Dedifferentiated amniotic fluid mesenchymal stem cell (primary cell): ENCODE data around the gene PIGM.

ENCODE experiments used
- DNase-seq: peaks from one replicate; pipeline ENCODE4 v3.0.0-alpha.2; 2016; ENCODE audit errors: extremely low spot score

PIGM gene

GRCh38 chr1:160031365-160032164, at the start of gene PIGM:
PIGM (minus strand) TSS chr1:160031990; CDS start chr1:160031739, 251 bp downstream.
- DNase-seq, result peak; percentile 90

- no peak for DNase-seq
These were observed 49.6 kb upstream of the PIGM start, which contains the start of gene KCNJ9 for GRCh38 chr1:160081261-160081936. KCNJ9 (plus strand) TSS chr1:160081538; CDS start chr1:160084031, 2,493 bp downstream.

GRCh38 chr1:160080381-160081100, 48.8 kb upstream of the PIGM start:
- DNase-seq, result no peak

- no peak for DNase-seq
These were observed 47.7 kb upstream of the PIGM start for GRCh38 chr1:160079448-160079847.

- no peak for DNase-seq
These were observed 46.9 kb upstream of the PIGM start for GRCh38 chr1:160078512-160079195.

GRCh38 chr1:160077486-160077885, 45.7 kb upstream of the PIGM start:
- no peak for DNase-seq

GRCh38 chr1:160076295-160076694, 44.5 kb upstream of the PIGM start:
- peak; percentile 40 for DNase-seq

GRCh38 chr1:160075836-160076235, 44.0 kb upstream of the PIGM start:
- DNase-seq, result no peak

- DNase-seq, result no peak
These were observed 43.1 kb upstream of the PIGM start for GRCh38 chr1:160074865-160075264.

- no peak for DNase-seq
These were observed 39.5 kb upstream of the PIGM start for GRCh38 chr1:160071289-160071688.

- DNase-seq, result peak; percentile 30
These were observed 38.7 kb upstream of the PIGM start for GRCh38 chr1:160070243-160071163.

- no peak for DNase-seq
These were observed 37.9 kb upstream of the PIGM start, which contains the start of gene KCNJ10 for GRCh38 chr1:160069460-160070231. KCNJ10 (minus strand) TSS chr1:160070160; CDS start chr1:160042532, 27,628 bp downstream.

GRCh38 chr1:160068225-160068624, 36.4 kb upstream of the PIGM start:
- no peak for DNase-seq

- no peak for DNase-seq
These were observed 35.3 kb upstream of the PIGM start for GRCh38 chr1:160066829-160067745.

- no peak for DNase-seq
These were observed 33.0 kb upstream of the PIGM start for GRCh38 chr1:160064746-160065145.

GRCh38 chr1:160064164-160064563, 32.4 kb upstream of the PIGM start:
- no peak for DNase-seq

- DNase-seq, result no peak
These were observed 31.4 kb upstream of the PIGM start for GRCh38 chr1:160063176-160063575.

- no peak for DNase-seq
These were observed 30.4 kb upstream of the PIGM start for GRCh38 chr1:160062230-160062532.
